Peyer's patch (tissue), 4 donors: ENCODE data around the gene AUTS2.

Experiments
- POLR2A ChIP-seq, 2 donors: fragments of 450-650 bp; IDR thresholded peaks; one replicate each; pipeline ENCODE4 v1.5.1; 2017; ENCODE audit warnings: antibody characterized with exemption in 2 of 2, mild to moderate bottlenecking in 2 of 2, moderate library complexity in 2 of 2
- TF ChIP-seq, protein P1 (sequence below), 6 experiments: fragments of 450-650 bp in 4 of 6; fragments of 200-600 bp in 2 of 6; sonication (generic) in 1 of 6; IDR thresholded peaks; one replicate each; pipeline ENCODE4 v1.5.1; 2017 to 2019; ENCODE audit warnings: antibody characterized with exemption in 6 of 6, mild to moderate bottlenecking in 3 of 6, moderate library complexity in 1 of 6

GRCh38 chr7:69588773-69589172 is 9.5 kb upstream of the AUTS2 start:
- TF ChIP-seq, protein P1, sequence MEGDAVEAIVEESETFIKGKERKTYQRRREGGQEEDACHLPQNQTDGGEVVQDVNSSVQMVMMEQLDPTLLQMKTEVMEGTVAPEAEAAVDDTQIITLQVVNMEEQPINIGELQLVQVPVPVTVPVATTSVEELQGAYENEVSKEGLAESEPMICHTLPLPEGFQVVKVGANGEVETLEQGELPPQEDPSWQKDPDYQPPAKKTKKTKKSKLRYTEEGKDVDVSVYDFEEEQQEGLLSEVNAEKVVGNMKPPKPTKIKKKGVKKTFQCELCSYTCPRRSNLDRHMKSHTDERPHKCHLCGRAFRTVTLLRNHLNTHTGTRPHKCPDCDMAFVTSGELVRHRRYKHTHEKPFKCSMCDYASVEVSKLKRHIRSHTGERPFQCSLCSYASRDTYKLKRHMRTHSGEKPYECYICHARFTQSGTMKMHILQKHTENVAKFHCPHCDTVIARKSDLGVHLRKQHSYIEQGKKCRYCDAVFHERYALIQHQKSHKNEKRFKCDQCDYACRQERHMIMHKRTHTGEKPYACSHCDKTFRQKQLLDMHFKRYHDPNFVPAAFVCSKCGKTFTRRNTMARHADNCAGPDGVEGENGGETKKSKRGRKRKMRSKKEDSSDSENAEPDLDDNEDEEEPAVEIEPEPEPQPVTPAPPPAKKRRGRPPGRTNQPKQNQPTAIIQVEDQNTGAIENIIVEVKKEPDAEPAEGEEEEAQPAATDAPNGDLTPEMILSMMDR (IDR thresholded peaks at IDR 0.05): no peak
- TF ChIP-seq POLR2A (IDR thresholded peaks at IDR 0.05): no peak
